ENCODE measurements around the gene SGF29.
"Not testable (repeated sequence)": the region's sequence is repeated elsewhere in the genome, so short reads cannot be mapped to it uniquely, and the experiment has no call there.

SGF29 gene

DNA sequence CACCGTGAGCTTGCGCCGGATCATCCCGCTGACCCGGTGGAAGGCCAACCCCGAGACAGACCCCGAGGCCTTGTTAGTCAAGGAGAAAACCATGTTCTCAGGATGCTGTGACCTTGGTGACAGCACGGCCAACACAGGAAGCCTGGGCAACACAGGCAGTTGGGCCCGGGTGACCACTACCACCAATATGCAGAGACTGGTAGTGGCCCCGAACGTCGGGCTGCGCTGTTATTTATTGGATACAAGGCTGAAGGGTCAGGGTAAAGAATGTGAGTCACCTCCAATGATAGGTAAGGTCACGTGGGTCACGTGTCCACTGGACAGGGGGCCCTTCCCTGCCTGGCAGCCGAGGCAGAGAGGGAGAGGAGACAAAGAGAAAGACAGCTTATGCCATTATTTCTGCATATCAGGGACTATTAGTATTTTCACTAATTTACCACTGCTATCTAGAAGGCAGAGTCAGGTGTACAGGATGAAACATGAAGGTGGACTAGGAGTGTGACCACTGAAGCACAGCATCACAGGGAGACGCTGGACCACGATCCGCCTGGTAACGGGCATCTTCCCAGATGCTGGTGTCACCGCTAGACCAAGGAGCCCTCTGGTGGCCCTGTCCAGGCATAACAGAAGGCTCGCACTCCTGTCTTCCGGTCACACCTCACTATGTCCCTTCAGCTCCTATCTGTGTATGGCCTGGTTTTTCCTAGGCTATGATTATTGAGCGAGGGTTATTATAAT is 61.9 kb downstream of the SGF29 start:
- peak; percentile 50 for DNase-seq

DNA sequence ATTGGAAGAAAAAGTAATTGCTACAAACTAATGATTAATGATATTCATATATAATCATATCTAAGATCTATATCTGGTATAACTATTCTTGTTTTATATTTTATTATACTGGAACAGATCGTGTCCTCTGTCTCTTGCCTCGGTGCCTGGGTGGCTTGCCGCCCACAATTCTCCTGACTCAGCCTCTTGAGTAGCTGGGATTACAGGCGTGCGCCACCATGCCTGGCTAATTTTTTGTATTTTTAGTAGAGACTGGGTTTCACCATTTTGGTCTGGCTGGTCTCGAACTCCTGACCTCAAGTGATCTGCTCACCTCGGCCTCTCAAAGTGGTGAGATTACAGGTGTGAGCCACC is 62.5 kb downstream of the SGF29 start:
- not testable (repeated sequence) for DNase-seq

DNA sequence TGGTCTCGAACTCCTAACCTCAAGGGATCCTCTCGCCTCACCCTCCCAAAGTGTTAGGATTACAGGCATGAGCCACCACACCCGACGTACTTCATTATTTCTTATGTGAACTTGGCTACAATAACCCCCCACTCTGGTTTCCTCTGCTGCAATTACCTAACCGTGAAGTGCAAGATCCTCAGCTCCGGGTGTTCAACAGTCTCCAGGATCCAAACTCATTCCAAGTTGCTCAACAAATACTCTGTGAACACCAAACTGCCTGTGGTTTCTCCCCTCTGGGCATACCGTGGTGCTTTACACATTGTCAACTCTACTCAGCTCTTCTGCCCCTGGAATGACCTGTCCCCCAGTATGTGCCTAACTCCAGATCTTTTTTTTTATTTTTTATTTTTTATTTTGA is 62.9 kb downstream of the SGF29 start:
- no peak for DNase-seq

DNA sequence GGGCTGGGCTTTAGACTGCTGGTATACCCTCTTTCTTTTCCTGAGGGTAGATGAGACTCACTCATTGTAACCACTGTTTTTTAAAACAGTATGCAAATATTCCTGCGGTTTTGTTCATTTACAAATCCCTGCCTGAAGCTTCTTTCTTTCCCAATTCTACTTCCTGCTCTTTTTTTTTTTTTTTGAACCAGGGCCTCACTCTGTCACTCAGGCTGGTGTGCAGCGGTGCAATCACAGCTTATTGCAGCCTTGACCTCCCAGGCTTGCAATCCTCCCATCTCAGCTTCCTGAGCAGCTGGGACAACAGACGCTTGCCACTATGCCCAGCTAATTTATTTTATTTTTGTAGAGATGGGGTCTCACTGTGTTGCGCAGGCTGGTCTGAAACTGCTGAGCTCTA is 64.2 kb downstream of the SGF29 start:
- no peak for DNase-seq

DNA sequence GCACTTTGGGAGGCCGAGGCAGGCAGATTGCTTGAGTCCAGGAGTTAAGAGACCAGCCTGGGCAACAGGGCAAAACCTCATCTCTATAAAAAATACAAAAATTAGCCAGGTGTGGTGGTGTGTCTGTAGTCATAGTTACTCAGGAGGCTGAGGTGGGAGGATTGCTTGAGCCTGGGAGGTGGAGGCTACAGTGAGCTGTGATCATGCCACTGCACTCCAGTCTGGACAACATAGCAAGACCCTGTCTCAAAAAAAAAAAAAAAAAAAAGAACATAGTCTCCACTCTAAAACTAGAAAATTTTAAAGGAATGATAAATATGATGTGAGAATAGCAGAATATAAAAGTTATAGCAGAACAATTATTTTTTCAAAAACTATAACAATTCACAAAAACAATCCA is 66.6 kb downstream of the SGF29 start:
- not testable (repeated sequence) for DNase-seq

DNA sequence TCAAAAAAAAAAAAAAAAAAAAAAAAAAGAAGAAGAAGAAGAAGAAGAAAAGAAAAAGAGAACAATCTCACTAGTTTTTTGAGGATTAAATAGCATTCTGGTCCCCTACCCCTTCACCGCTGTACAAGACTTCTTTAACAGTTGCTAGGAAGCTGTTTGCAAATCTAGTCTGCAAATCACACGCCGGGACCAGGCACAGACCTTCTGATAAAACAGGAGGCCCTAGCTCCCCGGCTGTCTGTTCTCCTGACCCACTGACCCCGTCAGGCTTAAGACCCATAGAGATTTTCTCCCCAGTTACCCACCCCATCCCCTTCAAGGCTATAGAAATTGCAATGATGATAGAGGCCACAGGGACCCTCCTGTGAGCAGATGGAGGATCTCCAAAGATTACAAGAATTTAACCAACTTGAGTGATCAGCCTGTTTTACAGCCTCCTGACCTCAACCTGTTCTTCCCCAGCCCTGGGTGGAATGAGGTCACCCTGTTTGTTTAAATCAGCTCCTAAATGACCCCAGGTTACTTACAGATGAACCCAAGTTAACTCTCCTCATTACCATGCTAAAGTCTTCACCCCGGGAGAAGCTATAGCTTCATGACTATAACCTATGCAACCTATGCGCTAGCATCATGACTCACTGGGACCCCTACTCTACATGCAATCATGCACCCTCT is 67.9 kb downstream of the SGF29 start:
- DNase-seq, result no peak

DNA sequence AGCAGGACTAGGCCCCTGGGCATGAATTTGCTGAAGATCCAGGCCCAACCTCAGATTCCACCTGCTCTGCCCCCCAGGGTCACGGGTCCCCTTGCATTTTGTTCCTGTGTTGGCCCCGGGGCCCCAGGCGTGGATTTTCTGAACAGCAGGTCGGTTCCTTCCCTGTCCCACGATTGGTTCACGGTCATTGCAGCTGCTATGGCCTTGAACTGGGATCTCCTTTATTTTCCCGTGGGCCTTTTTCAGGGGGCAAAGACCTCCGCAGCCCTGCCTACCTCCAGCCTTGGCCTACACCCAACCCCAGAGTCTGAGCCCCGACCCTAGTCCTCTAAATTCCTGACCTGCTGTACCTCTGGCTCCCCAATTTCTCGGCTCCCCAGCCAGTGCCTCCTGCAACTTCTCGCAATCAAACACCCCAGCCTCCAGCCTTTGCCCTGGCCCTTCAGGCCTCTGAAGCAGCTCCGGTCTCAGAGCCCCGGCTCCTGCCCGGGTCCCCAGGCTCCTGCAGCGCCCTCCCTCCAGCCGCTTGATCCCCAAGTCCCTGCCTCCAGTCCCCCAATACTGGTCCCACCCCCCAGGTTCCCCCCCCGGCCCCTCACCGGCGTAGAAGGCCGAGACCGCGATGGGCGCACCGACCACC is 68.9 kb downstream of the SGF29 start:
- not testable (repeated sequence) for DNase-seq

DNA sequence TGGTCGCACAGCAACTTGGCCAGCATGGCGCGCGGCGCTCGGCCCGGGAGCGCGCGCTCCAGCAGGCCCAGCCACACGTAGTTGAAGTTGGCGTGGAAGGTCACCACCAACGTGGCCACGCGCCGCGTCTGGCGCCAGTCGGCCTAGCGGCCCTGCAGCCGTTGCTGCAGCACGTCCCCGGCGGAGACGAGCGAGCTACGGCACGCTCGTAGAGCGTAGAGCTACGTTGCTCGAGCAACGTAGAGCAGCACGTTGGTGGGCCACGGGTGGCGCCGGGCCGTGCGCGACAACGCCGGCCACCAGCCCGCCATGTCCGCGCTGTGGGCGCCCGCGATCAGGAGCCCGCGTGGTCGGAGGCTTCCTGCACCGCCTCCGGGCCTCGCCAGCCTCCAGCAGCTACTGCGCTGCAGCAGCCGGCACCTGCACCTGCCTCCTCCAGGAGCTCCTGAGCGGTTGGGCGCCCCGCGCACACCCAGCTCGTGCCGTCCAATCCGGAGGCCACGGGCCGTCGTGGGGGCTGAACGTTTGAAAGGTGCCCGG is 69.5 kb downstream of the SGF29 start:
- peak; percentile 85 for DNase-seq

DNA sequence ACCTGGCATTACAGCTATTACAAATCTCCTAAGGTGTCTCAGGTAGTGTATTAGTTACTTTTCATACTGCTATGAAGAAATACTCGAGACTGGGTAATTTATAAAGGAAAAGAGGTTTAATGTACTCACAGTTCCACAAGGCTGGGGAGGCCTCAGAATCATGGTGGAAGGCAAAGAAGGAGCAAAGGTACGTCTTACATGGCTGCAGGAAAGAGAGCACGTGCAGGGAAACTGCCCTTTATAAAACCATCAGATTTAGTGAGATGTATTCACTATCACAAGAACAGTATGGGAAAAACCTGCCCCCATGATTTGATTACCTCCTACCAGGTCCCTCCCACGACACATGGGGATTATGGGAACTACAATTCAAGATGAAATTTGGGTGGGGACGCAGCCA is 77.2 kb downstream of the SGF29 start:
- DNase-seq, result not testable (repeated sequence)

DNA sequence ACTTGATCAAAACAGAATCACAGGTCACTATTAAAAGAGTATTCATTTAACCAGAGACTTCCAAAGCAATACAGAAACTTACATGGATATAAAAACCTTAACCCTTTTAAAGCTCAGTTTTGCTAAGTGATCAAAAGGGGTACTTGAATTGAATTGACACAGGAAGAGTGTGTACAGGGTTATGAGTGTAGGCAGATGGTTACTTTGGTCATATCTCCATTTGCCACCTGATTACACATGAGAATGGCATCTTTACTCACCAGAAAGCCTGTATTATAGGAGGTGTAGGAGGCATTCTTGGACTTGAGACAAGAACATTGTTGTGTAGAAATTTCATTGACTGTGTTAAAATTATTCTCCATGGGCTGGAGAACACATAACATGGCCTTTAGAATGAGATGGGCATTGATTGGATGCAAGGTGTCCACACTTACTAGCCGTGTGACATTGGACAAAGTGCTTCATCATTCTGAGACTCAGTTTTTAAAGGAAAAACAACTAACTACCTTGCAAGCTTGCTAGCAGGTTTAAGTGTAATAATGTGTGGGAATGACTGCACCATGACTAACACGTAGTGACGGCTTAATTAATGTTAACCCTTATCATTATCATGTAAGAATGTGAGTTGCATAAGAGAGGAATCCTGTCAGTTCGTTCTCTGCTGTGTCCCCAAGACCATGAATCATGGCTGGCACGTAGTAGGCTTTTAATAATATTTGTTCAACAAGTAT is 82.5 kb downstream of the SGF29 start:
- DNase-seq, result not testable (repeated sequence)

DNA sequence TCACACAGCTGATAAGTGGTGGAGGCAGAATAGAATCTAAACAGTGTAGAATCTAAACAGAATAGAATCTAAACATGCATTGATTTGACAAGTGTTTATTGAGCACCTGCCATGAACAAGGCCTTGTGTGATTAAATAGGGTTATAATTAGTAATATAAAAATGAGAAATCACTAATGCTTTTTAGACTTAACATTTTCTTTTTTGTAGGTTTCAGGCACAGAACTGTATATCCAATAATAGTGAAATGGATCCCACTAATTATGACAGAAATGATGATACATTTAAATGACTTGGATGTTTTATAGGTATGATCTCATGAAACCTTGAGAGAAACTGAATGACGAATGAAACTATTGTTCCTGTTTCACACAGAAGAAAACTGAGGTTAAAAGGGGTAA is 84.0 kb downstream of the SGF29 start, which contains the start of gene NPIPB8:
TSS of gene NPIPB8 (plus strand) at position 301 of the 400 bp plus-strand sequence. CDS start 296 bp downstream, outside the sequence.
- DNase-seq, result not testable (repeated sequence)

DNA sequence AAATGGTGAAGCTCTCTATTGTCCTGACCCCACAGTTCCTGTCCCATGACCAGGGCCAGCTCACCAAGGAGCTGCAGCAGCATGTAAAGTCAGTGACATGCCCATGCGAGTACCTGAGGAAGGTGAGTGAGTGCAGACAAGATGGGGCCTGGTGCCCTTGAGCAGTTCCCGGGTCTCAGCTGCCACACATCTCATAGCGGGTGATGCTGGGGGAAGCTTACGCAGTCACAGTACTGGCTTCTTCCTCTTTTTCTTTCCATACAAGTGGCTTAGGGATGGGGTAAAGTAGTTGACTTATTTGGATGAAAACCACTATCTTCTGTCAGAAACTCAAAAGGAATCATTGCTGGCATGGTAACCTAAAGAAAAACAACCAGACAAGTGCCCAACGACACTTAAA is 84.6 kb downstream of the SGF29 start:
- not testable (repeated sequence) for DNase-seq

DNA sequence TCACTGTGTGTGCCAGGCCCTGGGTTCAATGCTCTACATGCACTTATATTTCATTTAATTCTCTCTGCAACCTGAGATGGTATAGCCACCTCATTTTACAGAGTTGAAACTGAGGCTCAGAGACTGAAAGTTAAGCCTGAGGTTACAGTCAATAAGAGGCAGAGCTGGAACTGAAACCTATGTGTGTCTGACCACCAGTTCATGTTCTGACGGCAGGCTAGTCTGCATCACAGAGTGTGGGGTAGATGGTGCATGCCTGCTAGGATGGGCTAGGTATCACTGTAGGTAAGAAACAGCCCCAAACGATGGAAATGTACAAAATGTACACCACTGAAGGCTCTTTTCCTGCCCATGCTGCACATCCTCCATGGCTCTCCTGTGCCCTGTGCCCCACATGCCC is 86.2 kb downstream of the SGF29 start:
- DNase-seq, result not testable (repeated sequence)
